Tibial artery (tissue), 4 donors: Measurements from ENCODE around the gene PDE7B.

Experiments
- DNase-seq, 2 donors: peaks; one replicate each; pipeline ENCODE4 v3.0.0-alpha.2; 2019
- H3K27ac ChIP-seq, 2 donors: fragments of 200-600 bp; sonication (generic) in 1 of 2; 1 replicate in 1 of 2; 2 replicates in 1 of 2; pipeline ENCODE4 v1.5.1; 2018 to 2019; ENCODE audit warnings: mild to moderate bottlenecking in 1 of 2
- H3K27me3 ChIP-seq, 2 donors: fragments of 200-600 bp; sonication (generic) in 1 of 2; one replicate each; pipeline versions ENCODE4 v1.5.1 to v1.6.0; 2016 to 2019
- H3K36me3 ChIP-seq, 3 donors: fragments of 200-600 bp; sonication (generic) in 2 of 3; one replicate each; pipeline ENCODE4 v1.5.1; 2016 to 2019; ENCODE audit warnings: mild to moderate bottlenecking in 2 of 3
- H3K4me1 ChIP-seq, 4 donors: fragments of 200-600 bp; sonication (generic) in 2 of 4; 1 replicate in 3 of 4; 2 replicates in 1 of 4; pipeline ENCODE4 v1.5.1; 2016 to 2019
- H3K4me3 ChIP-seq, 2 donors: fragments of 200-600 bp; sonication (generic) in 1 of 2; 1 replicate in 1 of 2; 2 replicates in 1 of 2; pipeline ENCODE4 v1.5.1; 2018 to 2019; ENCODE audit warnings: mild to moderate bottlenecking in 2 of 2
- H3K9me3 ChIP-seq, 3 donors: fragments of 200-600 bp; sonication (generic) in 1 of 3; one replicate each; pipeline ENCODE4 v1.5.1; 2016 to 2019
- intact Hi-C: fragments of 100-400 bp; cut with DNase I; formaldehyde crosslinking; loops from one replicate; pipeline ENCODE4 v1.15.0; 2023; ENCODE audit warnings: low total_unique reads
- TF ChIP-seq, protein P1 (sequence below), 2 experiments: fragments of 200-600 bp in 1 of 2; fragments of 450-650 bp in 1 of 2; IDR thresholded peaks; one replicate each; pipeline ENCODE4 v1.5.1; 2017 to 2019; ENCODE audit warnings: antibody characterized with exemption in 2 of 2, mild to moderate bottlenecking in 1 of 2, moderate library complexity in 1 of 2

Gene PDE7B

DNA sequence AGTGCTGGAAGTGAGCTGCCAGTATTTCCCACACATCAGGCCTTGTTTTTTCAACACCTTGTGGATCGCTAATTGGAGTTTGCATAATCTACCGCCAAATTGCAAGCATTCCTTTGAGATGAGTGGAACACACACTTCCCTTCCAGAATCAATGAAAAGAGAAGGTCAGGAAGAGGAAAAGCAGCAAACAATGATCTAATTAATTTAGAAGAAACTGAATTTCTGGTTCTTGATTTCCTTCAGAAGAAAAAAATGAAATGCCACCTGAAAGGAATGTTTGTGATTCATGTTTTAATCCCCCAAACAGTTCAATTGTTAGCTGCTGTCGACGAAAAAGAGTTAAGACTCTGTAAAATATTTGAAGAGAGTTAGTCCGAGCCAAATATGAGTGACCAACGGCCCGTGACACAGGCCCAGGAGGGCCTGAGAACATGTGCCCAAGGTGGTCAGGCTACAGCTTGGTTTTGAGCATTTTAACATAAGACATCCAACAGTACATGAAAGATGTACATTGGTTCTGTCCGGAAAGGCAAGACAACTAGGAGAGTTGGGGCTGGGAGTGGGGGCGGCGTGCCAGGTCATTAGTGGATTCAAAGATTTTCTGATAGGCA lies 216.3 kb downstream of the PDE7B start:
- H3K9me3 ChIP-seq = no peaks in the 10 kb centered on the region
- H3K27me3 ChIP-seq = no peaks in the 10 kb centered on the region
- H3K4me3 ChIP-seq = no peak overlapping the region
- H3K4me1 ChIP-seq = no peaks in the 10 kb centered on the region
- no peak overlapping the region for H3K27ac ChIP-seq
- H3K36me3 ChIP-seq = no peaks in the 10 kb centered on the region
- intact Hi-C loops = no loop called here
- TF ChIP-seq, protein P1, sequence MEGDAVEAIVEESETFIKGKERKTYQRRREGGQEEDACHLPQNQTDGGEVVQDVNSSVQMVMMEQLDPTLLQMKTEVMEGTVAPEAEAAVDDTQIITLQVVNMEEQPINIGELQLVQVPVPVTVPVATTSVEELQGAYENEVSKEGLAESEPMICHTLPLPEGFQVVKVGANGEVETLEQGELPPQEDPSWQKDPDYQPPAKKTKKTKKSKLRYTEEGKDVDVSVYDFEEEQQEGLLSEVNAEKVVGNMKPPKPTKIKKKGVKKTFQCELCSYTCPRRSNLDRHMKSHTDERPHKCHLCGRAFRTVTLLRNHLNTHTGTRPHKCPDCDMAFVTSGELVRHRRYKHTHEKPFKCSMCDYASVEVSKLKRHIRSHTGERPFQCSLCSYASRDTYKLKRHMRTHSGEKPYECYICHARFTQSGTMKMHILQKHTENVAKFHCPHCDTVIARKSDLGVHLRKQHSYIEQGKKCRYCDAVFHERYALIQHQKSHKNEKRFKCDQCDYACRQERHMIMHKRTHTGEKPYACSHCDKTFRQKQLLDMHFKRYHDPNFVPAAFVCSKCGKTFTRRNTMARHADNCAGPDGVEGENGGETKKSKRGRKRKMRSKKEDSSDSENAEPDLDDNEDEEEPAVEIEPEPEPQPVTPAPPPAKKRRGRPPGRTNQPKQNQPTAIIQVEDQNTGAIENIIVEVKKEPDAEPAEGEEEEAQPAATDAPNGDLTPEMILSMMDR (IDR thresholded peaks at IDR 0.05) = no peak
- DNase-seq = no peak

GRCh38 chr6:136069119-136069518 lies 217.6 kb downstream of the PDE7B start:
- Histone ChIP-seq H3K4me3 (no peak overlapping the region), H3K9me3 (no peaks in the 10 kb centered on the region), H3K27ac (no peak overlapping the region), H3K4me1 (no peaks in the 10 kb centered on the region), H3K36me3 (no peaks in the 10 kb centered on the region), H3K27me3 (no peaks in the 10 kb centered on the region)
- TF ChIP-seq, protein P1 (IDR thresholded peaks at IDR 0.05) = no peak
- DNase-seq = no peak
- intact Hi-C loops = no loop called here

DNA sequence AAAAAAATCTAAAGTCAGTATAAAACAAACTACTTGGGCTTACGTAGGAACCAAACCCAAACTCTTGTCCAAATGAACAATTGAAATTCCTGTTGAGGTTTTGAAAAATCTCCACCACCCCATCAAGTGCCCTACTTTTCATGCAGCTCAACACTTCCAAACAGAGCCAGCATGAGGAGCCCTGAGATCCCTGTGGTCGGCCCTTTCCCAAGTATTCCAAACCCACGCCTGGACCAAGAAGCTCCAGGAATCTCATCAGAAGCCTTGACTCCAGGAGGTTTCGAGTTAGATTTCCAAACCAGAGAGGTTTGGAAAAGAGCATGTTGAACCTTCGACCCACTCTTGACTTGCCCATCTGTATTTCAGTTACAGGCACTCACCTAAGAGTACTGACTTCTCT lies 219.3 kb downstream of the PDE7B start:
- Histone ChIP-seq H3K27ac (no peak overlapping the region), H3K36me3 (no peaks in the 10 kb centered on the region), H3K4me1 (no peaks in the 10 kb centered on the region), H3K9me3 (no peaks in the 10 kb centered on the region), H3K27me3 (no peaks in the 10 kb centered on the region), H3K4me3 (no peak overlapping the region)
- intact Hi-C loops = no loop called here
- TF ChIP-seq, protein P1 (IDR thresholded peaks at IDR 0.05) = no peak
- no peak for DNase-seq

GRCh38 chr6:136072691-136073090 lies 221.2 kb downstream of the PDE7B start:
- Histone ChIP-seq H3K36me3 (no peaks in the 10 kb centered on the region), H3K9me3 (no peaks in the 10 kb centered on the region), H3K27me3 (no peaks in the 10 kb centered on the region), H3K4me1 (no peaks in the 10 kb centered on the region), H3K4me3 (no peak overlapping the region), H3K27ac (no peak overlapping the region)
- TF ChIP-seq, protein P1 (IDR thresholded peaks at IDR 0.05) = no peak
- intact Hi-C loops = no loop called here
- no peak for DNase-seq

GRCh38 chr6:136073216-136073615 lies 221.7 kb downstream of the PDE7B start:
- no peak overlapping the region for H3K27ac ChIP-seq
- no peaks in the 10 kb centered on the region for H3K4me1 ChIP-seq
- H3K9me3 ChIP-seq = no peaks in the 10 kb centered on the region
- H3K36me3 ChIP-seq = no peaks in the 10 kb centered on the region
- H3K27me3 ChIP-seq = no peaks in the 10 kb centered on the region
- intact Hi-C loops = no loop called here
- no peak for DNase-seq
- TF ChIP-seq, protein P1 (IDR thresholded peaks at IDR 0.05) = no peak
- H3K4me3 ChIP-seq = no peak overlapping the region

GRCh38 chr6:136076496-136076895 lies 225.0 kb downstream of the PDE7B start:
- no peak overlapping the region for H3K4me3 ChIP-seq
- TF ChIP-seq, protein P1 (IDR thresholded peaks at IDR 0.05) = no peak
- intact Hi-C loops = no loop called here
- H3K36me3 ChIP-seq = no peaks in the 10 kb centered on the region
- H3K27me3 ChIP-seq = no peaks in the 10 kb centered on the region
- H3K9me3 ChIP-seq = no peaks in the 10 kb centered on the region
- H3K4me1 ChIP-seq = no peaks in the 10 kb centered on the region
- no peak overlapping the region for H3K27ac ChIP-seq
- DNase-seq = no peak
